Ammon's horn (tissue), 1 donor: ENCODE data around the gene GRM4.

Experiments
- DNase-seq: peaks from one replicate; pipeline ENCODE4 v3.0.0-alpha.2; 2016; ENCODE audit warnings: low spot score

The GRM4 gene

GRCh38 chr6:34142061-34142998 is 3.6 kb downstream of the GRM4 start:
- no peak for DNase-seq

GRCh38 chr6:34140075-34140474 is 5.8 kb downstream of the GRM4 start:
- no peak for DNase-seq

- DNase-seq, result no peak
Measured at GRCh38 chr6:34138914-34139510, 6.9 kb downstream of the GRM4 start.

GRCh38 chr6:34138191-34138590 is 7.7 kb downstream of the GRM4 start:
- no peak for DNase-seq

- no peak for DNase-seq
Measured at GRCh38 chr6:34135541-34135940, 10.3 kb downstream of the GRM4 start.

GRCh38 chr6:34132486-34133185 is 13.3 kb downstream of the GRM4 start:
- no peak for DNase-seq

- no peak for DNase-seq
Measured at GRCh38 chr6:34131326-34132290, 14.3 kb downstream of the GRM4 start.

- no peak for DNase-seq
Measured at GRCh38 chr6:34130862-34131261, 15.0 kb downstream of the GRM4 start.

- DNase-seq, result no peak
Measured at GRCh38 chr6:34129753-34130152, 16.1 kb downstream of the GRM4 start.

GRCh38 chr6:34128045-34128444 is 17.8 kb downstream of the GRM4 start:
- DNase-seq, result no peak

- DNase-seq, result no peak
Measured at GRCh38 chr6:34126419-34126818, 19.5 kb downstream of the GRM4 start.

GRCh38 chr6:34125939-34126338 is 19.9 kb downstream of the GRM4 start:
- no peak for DNase-seq

- DNase-seq, result no peak
Measured at GRCh38 chr6:34120953-34121675, 24.8 kb downstream of the GRM4 start.

- DNase-seq, result no peak
Measured at GRCh38 chr6:34115915-34116314, 30.0 kb downstream of the GRM4 start.

- DNase-seq, result no peak
Measured at GRCh38 chr6:34115403-34115795, 30.5 kb downstream of the GRM4 start.

GRCh38 chr6:34114695-34115402 is 31.0 kb downstream of the GRM4 start:
- DNase-seq, result peak; percentile 12

- no peak for DNase-seq
Measured at GRCh38 chr6:34113532-34113931, 32.4 kb downstream of the GRM4 start.

GRCh38 chr6:34112126-34112525 is 33.8 kb downstream of the GRM4 start:
- DNase-seq, result no peak

GRCh38 chr6:34110610-34111009 is 35.3 kb downstream of the GRM4 start:
- no peak for DNase-seq

- DNase-seq, result no peak
Measured at GRCh38 chr6:34108176-34108575, 37.7 kb downstream of the GRM4 start.
